ENCODE data around the gene KLF16. TPM values are rescaled to one million over a fixed set of nuclear protein-coding genes. Genes with fewer than 3 reads are reported as not detected.

Gene KLF16
- total and polyA plus RNA-seq, 9 of the 15 experiments (the other 6 are each of a cell fraction or from before 2014, with no cell fraction given): 0.04 to 60.4 (median 6.8) TPM

DNA sequence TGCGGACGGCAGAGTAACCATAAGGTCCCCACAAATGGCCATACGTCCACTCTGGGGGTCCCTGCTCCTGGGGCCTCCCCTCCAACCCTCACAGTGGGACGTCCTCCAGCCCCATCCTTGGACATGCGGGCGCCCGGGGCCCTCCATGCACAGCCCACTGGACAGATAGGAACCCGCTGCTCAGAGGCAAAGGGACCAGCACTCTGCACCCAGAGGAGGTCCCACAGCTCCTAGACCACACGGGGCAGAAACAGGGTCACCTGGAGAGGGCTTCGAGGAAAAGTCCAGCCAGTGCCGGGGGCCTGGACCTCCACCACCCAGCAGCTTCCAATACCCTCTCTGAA is 26.2 kb downstream of the KLF16 start (continued):
- TF ChIP-seq, protein P1, sequence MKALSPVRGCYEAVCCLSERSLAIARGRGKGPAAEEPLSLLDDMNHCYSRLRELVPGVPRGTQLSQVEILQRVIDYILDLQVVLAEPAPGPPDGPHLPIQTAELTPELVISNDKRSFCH (CRISPR knock-in tag; IDR thresholded peaks at IDR 0.05): no peak
- TF ChIP-seq, protein P1 (tag; IDR thresholded peaks at IDR 0.05): peak; percentile 19; the same call in 1 of the 2 replicates
- TF ChIP-seq MTA1 (IDR thresholded peaks at IDR 0.05; ENCODE audit: borderline replicate concordance) (no peak), ZFP36 (IDR thresholded peaks at IDR 0.05; ENCODE audit: low read depth, low read length, partially characterized antibody) (no peak), SIN3A (IDR thresholded peaks at IDR 0.05; ENCODE audit: borderline replicate concordance in 2 of 2, control insufficient read depth in 1 of 2, low read depth in 2 of 2, low read length in 2 of 2) (no peak), SLC30A9 (CRISPR knock-in tag; IDR thresholded peaks at IDR 0.05) (no peak), SAP30 (IDR thresholded peaks at IDR 0.05; ENCODE audit: borderline replicate concordance, insufficient read depth, low read depth, low read length, poor library complexity, severe bottlenecking) (peak; percentile 36), HEY1 (CRISPR knock-in tag; IDR thresholded peaks at IDR 0.05; ENCODE audit: borderline replicate concordance) (no peak), MEIS2 (IDR thresholded peaks at IDR 0.05; ENCODE audit: partially characterized antibody) (no peak), ZC3H8 (IDR thresholded peaks at IDR 0.05) (no peak), KDM4B (IDR thresholded peaks at IDR 0.05; ENCODE audit: borderline replicate concordance in 2 of 2, low read depth in 1 of 2) (no peak), ZFX (CRISPR knock-in tag; IDR thresholded peaks at IDR 0.05) (peak; percentile 16; the same call in 1 of the 2 replicates), RBFOX2 (IDR thresholded peaks at IDR 0.05; ENCODE audit: low read depth, low read length) (peak; percentile 24), TOE1 (IDR thresholded peaks at IDR 0.05; ENCODE audit: borderline replicate concordance) (no peak), TOE1 (CRISPR knock-in tag; IDR thresholded peaks at IDR 0.05; ENCODE audit: borderline replicate concordance, low read depth) (no peak), NCOA2 (IDR thresholded peaks at IDR 0.05; ENCODE audit: partially characterized antibody in 2 of 2) (no peak)
- TF ChIP-seq, protein P2, sequence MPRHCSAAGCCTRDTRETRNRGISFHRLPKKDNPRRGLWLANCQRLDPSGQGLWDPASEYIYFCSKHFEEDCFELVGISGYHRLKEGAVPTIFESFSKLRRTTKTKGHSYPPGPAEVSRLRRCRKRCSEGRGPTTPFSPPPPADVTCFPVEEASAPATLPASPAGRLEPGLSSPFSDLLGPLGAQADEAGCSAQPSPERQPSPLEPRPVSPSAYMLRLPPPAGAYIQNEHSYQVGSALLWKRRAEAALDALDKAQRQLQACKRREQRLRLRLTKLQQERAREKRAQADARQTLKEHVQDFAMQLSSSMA (CRISPR knock-in tag; IDR thresholded peaks at IDR 0.05): no peak
- TF ChIP-seq, protein P3, sequence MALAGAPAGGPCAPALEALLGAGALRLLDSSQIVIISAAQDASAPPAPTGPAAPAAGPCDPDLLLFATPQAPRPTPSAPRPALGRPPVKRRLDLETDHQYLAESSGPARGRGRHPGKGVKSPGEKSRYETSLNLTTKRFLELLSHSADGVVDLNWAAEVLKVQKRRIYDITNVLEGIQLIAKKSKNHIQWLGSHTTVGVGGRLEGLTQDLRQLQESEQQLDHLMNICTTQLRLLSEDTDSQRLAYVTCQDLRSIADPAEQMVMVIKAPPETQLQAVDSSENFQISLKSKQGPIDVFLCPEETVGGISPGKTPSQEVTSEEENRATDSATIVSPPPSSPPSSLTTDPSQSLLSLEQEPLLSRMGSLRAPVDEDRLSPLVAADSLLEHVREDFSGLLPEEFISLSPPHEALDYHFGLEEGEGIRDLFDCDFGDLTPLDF (CRISPR knock-in tag; IDR thresholded peaks at IDR 0.05): no peak
- TF ChIP-seq, protein P4, sequence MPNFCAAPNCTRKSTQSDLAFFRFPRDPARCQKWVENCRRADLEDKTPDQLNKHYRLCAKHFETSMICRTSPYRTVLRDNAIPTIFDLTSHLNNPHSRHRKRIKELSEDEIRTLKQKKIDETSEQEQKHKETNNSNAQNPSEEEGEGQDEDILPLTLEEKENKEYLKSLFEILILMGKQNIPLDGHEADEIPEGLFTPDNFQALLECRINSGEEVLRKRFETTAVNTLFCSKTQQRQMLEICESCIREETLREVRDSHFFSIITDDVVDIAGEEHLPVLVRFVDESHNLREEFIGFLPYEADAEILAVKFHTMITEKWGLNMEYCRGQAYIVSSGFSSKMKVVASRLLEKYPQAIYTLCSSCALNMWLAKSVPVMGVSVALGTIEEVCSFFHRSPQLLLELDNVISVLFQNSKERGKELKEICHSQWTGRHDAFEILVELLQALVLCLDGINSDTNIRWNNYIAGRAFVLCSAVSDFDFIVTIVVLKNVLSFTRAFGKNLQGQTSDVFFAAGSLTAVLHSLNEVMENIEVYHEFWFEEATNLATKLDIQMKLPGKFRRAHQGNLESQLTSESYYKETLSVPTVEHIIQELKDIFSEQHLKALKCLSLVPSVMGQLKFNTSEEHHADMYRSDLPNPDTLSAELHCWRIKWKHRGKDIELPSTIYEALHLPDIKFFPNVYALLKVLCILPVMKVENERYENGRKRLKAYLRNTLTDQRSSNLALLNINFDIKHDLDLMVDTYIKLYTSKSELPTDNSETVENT (CRISPR knock-in tag; IDR thresholded peaks at IDR 0.05): no peak
- TF ChIP-seq, protein P5, sequence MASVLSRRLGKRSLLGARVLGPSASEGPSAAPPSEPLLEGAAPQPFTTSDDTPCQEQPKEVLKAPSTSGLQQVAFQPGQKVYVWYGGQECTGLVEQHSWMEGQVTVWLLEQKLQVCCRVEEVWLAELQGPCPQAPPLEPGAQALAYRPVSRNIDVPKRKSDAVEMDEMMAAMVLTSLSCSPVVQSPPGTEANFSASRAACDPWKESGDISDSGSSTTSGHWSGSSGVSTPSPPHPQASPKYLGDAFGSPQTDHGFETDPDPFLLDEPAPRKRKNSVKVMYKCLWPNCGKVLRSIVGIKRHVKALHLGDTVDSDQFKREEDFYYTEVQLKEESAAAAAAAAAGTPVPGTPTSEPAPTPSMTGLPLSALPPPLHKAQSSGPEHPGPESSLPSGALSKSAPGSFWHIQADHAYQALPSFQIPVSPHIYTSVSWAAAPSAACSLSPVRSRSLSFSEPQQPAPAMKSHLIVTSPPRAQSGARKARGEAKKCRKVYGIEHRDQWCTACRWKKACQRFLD (CRISPR knock-in tag; IDR thresholded peaks at IDR 0.05): no peak
- TF ChIP-seq, protein P6, sequence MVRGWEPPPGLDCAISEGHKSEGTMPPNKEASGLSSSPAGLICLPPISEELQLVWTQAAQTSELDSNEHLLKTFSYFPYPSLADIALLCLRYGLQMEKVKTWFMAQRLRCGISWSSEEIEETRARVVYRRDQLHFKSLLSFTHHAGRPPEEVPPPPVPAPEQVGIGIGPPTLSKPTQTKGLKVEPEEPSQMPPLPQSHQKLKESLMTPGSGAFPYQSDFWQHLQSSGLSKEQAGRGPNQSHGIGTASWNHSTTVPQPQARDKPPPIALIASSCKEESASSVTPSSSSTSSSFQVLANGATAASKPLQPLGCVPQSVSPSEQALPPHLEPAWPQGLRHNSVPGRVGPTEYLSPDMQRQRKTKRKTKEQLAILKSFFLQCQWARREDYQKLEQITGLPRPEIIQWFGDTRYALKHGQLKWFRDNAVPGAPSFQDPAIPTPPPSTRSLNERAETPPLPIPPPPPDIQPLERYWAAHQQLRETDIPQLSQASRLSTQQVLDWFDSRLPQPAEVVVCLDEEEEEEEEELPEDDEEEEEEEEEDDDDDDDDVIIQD (CRISPR knock-in tag; IDR thresholded peaks at IDR 0.05): no peak
